WTC11 (cell line): ENCODE results near the gene MLYCD. TPM values are rescaled to one million over a fixed set of nuclear protein-coding genes. Genes with fewer than 3 reads are reported as not detected.
"Not testable (repeated sequence)": the region's sequence is repeated elsewhere in the genome, so short reads cannot be mapped to it uniquely, and the experiment has no call there.

ENCODE experiments used
- ATAC-seq: fragments of 200-7000 bp; cut with Tn5 transposase; 2 replicates; pipeline ENCODE4 v1.10.0; 2021; ENCODE audit warnings: mild to moderate bottlenecking, moderate library complexity
- CTCF ChIA-PET: fragments of 300-600 bp; sonication (Branson Sonifier 250); formaldehyde crosslinking; loops from one replicate; lab custom pipeline; 2021; ENCODE audit warnings: antibody characterized with exemption; lab: Charles Lee
- POLR2A ChIA-PET: fragments of 350-600 bp; sonication (Branson Sonifier 250); formaldehyde crosslinking; loops from one replicate; lab custom pipeline; 2021; ENCODE audit warnings: antibody characterized with exemption; lab: Charles Lee
- DNase-seq: peaks from one replicate; pipeline ENCODE4 v3.0.0; 2021; ENCODE audit warnings: low spot score
- H3K27ac Mint-ChIP-seq: 2 replicates; pipeline ENCODE4 v1.8.0; 2021; ENCODE audit warnings: mixed read lengths
- H3K27me3 Mint-ChIP-seq: 2 replicates; pipeline ENCODE4 v1.8.0; 2021; ENCODE audit warnings: low read depth, mild to moderate bottlenecking, moderate library complexity, mixed read lengths
- H3K36me3 Mint-ChIP-seq: 2 replicates; pipeline ENCODE4 v1.8.0; 2021; ENCODE audit warnings: mixed read lengths
- H3K4me1 Mint-ChIP-seq: 2 replicates; pipeline ENCODE4 v1.8.0; 2022; ENCODE audit warnings: mixed read lengths
- H3K4me3 Mint-ChIP-seq: 2 replicates; pipeline ENCODE4 v1.8.0; 2021; ENCODE audit warnings: mild to moderate bottlenecking, moderate library complexity, mixed read lengths
- H3K9me3 Mint-ChIP-seq: 2 replicates; pipeline ENCODE4 v1.8.0; 2021; ENCODE audit warnings: mixed read lengths
- EMX1 ChIP-seq: fragments of 250-450 bp; sonication (Bioruptor Pico); IDR thresholded peaks from 2 replicates; pipeline ENCODE4 v1.8.0; 2021; ENCODE audit warnings: mild to moderate bottlenecking
- FOXK1 ChIP-seq: sonication (generic); formaldehyde crosslinking; IDR thresholded peaks from 2 replicates; pipeline ENCODE4 v1.8.0; 2022; ENCODE audit warnings: mild to moderate bottlenecking, moderate library complexity, missing genetic modification reagents
- GRHL2 ChIP-seq: fragments of 250-450 bp; sonication (Bioruptor Pico); IDR thresholded peaks from 2 replicates; pipeline ENCODE4 v1.8.0; 2022; ENCODE audit warnings: mild to moderate bottlenecking, moderate library complexity; ENCODE audit not compliant: insufficient replicate concordance, severe bottlenecking
- JAZF1 ChIP-seq: fragments of 250-450 bp; sonication (Bioruptor Pico); IDR thresholded peaks from 2 replicates; pipeline ENCODE4 v1.9.0; 2021; ENCODE audit warnings: moderate library complexity, mild to moderate bottlenecking, inconsistent platforms
- NFE2L1 ChIP-seq: sonication (generic); formaldehyde crosslinking; IDR thresholded peaks from 2 replicates; pipeline ENCODE4 v1.8.1; 2023; ENCODE audit warnings: missing genetic modification reagents
- TEAD1 ChIP-seq: sonication (generic); formaldehyde crosslinking; IDR thresholded peaks from 2 replicates; pipeline ENCODE4 v1.8.0; 2022; ENCODE audit warnings: mild to moderate bottlenecking, missing genetic modification reagents
- TP53 ChIP-seq: sonication (generic); formaldehyde crosslinking; IDR thresholded peaks from 2 replicates; pipeline ENCODE4 v1.8.1; 2023; ENCODE audit warnings: mild to moderate bottlenecking, missing genetic modification reagents
- ZNF232 ChIP-seq: sonication (generic); formaldehyde crosslinking; IDR thresholded peaks from 2 replicates; pipeline ENCODE4 v1.8.0; 2022; ENCODE audit warnings: mild to moderate bottlenecking, missing genetic modification reagents
- ZNF416 ChIP-seq: fragments of 250-450 bp; sonication (Bioruptor Pico); IDR thresholded peaks from 2 replicates; pipeline ENCODE4 v1.9.0; 2021; ENCODE audit warnings: mild to moderate bottlenecking, inconsistent platforms
- ZNF423 ChIP-seq: fragments of 250-450 bp; sonication (Bioruptor Pico); IDR thresholded peaks from 2 replicates; pipeline ENCODE4 v2.1.2; 2022; ENCODE audit warnings: mild to moderate bottlenecking, moderate library complexity
- total RNA-seq: library from RNA; stranded (reverse); gene quantifications from 3 replicates; pipeline ENCODE4 v1.2.3, GENCODE V29; 2021
- TF ChIP-seq, protein P1 (sequence below): sonication (generic); formaldehyde crosslinking; IDR thresholded peaks from 2 replicates; pipeline ENCODE4 v1.8.1; 2023; ENCODE audit warnings: mild to moderate bottlenecking, missing genetic modification reagents
- TF ChIP-seq, protein P2 (sequence below): sonication (generic); formaldehyde crosslinking; IDR thresholded peaks from 2 replicates; pipeline ENCODE4 v1.8.1; 2023; ENCODE audit warnings: mild to moderate bottlenecking, missing genetic modification reagents
- TF ChIP-seq, protein P3 (sequence below): sonication (generic); formaldehyde crosslinking; IDR thresholded peaks from 2 replicates; pipeline ENCODE4 v1.8.1; 2023; ENCODE audit warnings: mild to moderate bottlenecking, missing genetic modification reagents, borderline replicate concordance

Gene MLYCD
- total RNA-seq, 1 experiment from 2014 or later, result 6.3 TPM

DNA sequence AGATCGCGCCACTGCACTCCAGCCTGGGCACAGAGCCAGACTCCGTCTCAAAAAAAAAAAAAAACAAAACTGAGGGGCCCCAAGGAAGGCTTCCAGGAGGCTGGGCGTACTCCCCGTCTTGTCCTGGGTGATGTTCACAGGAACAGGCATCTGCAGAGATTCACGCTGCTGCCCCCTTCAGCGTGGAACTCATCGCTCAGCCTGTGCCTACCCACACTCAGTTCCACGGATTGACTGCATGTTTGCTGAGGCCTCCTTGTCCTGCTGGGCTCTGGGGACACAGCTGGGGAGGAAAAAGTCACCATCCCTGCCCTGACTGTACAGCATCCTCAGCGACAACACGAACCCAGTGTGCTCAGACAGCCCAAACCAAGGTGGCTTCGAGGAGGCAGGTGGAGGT, 41.2 kb downstream of the MLYCD start:
- H3K4me1 Mint-ChIP-seq, result peaks cover 7% of the 10 kb centered on the region; the same call in 1 of the 2 replicates
- TF ChIP-seq, protein P1, sequence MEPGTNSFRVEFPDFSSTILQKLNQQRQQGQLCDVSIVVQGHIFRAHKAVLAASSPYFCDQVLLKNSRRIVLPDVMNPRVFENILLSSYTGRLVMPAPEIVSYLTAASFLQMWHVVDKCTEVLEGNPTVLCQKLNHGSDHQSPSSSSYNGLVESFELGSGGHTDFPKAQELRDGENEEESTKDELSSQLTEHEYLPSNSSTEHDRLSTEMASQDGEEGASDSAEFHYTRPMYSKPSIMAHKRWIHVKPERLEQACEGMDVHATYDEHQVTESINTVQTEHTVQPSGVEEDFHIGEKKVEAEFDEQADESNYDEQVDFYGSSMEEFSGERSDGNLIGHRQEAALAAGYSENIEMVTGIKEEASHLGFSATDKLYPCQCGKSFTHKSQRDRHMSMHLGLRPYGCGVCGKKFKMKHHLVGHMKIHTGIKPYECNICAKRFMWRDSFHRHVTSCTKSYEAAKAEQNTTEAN, result no peak
- TF ChIP-seq JAZF1 (no peak), ZNF416 (CRISPR knock-in tag) (no peak), ZNF232 (no peak), ZNF423 (CRISPR knock-in tag) (no peak), FOXK1 (CRISPR knock-in tag) (no peak)
- TF ChIP-seq, protein P2, sequence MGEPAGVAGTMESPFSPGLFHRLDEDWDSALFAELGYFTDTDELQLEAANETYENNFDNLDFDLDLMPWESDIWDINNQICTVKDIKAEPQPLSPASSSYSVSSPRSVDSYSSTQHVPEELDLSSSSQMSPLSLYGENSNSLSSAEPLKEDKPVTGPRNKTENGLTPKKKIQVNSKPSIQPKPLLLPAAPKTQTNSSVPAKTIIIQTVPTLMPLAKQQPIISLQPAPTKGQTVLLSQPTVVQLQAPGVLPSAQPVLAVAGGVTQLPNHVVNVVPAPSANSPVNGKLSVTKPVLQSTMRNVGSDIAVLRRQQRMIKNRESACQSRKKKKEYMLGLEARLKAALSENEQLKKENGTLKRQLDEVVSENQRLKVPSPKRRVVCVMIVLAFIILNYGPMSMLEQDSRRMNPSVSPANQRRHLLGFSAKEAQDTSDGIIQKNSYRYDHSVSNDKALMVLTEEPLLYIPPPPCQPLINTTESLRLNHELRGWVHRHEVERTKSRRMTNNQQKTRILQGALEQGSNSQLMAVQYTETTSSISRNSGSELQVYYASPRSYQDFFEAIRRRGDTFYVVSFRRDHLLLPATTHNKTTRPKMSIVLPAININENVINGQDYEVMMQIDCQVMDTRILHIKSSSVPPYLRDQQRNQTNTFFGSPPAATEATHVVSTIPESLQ, result no peak
- TF ChIP-seq, protein P3, sequence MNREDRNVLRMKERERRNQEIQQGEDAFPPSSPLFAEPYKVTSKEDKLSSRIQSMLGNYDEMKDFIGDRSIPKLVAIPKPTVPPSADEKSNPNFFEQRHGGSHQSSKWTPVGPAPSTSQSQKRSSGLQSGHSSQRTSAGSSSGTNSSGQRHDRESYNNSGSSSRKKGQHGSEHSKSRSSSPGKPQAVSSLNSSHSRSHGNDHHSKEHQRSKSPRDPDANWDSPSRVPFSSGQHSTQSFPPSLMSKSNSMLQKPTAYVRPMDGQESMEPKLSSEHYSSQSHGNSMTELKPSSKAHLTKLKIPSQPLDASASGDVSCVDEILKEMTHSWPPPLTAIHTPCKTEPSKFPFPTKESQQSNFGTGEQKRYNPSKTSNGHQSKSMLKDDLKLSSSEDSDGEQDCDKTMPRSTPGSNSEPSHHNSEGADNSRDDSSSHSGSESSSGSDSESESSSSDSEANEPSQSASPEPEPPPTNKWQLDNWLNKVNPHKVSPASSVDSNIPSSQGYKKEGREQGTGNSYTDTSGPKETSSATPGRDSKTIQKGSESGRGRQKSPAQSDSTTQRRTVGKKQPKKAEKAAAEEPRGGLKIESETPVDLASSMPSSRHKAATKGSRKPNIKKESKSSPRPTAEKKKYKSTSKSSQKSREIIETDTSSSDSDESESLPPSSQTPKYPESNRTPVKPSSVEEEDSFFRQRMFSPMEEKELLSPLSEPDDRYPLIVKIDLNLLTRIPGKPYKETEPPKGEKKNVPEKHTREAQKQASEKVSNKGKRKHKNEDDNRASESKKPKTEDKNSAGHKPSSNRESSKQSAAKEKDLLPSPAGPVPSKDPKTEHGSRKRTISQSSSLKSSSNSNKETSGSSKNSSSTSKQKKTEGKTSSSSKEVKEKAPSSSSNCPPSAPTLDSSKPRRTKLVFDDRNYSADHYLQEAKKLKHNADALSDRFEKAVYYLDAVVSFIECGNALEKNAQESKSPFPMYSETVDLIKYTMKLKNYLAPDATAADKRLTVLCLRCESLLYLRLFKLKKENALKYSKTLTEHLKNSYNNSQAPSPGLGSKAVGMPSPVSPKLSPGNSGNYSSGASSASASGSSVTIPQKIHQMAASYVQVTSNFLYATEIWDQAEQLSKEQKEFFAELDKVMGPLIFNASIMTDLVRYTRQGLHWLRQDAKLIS (CRISPR knock-in tag), result no peak
- TF ChIP-seq, all 79 proteins: peak for 0
- no peak overlapping the region for H3K4me3 Mint-ChIP-seq
- ATAC-seq (peak; percentile 23; the same call in 1 of the 2 replicates), DNase-seq (no peak)
- H3K36me3 Mint-ChIP-seq, result no peaks in the 10 kb centered on the region
- no peaks in the 10 kb centered on the region for H3K9me3 Mint-ChIP-seq
- ChIA-PET CTCF (interaction anchor here (0.7 to 1.4 kb wide), 3 partner anchors 8 to 14 kb away, joined by 3 to 7 read pairs (median 4); no protein-coding TSS in a partner anchor), POLR2A (no interaction called here)
- H3K27me3 Mint-ChIP-seq, result no peaks in the 10 kb centered on the region; the same call in 1 of the 2 replicates
- H3K27ac Mint-ChIP-seq, result no peak overlapping the region

DNA sequence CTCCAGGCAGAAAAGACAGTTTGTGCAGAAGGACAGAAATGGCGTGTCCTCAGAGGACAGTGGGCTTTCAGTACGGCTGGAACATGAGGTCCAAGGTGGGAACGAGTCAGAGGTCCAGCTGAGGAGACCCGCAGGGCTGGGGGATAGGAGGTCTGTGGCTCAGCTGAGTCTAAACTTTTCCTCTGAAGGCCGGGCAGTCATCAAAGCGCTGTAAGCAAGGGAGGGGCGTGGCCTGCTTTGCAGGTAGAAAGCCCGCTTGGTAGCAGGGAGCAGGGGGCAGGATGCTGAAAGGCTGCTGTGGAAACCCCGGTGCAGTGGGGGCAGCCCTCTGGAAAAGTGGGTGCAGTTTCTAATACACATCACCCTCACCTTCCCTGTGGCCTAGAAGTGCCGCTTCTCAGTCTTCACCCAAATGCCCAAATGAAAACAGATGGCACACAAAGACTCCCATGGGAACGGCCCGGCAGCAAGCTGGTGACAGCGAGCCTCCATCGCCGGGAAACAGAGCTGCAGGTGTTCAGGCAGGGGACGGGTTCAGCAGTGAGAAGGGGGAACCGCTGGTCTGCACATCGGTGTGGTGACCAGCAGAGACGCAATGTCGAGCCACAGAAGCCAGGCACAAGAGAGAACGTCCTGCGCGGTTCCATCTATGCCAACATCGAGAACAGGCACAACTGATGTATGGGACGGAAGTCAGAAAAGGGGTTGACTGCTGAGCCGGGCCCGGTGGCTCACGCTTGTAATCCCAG, 41.9 kb downstream of the MLYCD start:
- TF ChIP-seq EMX1 (CRISPR knock-in tag) (no peak), TP53 (CRISPR knock-in tag) (no peak), NFE2L1 (0 out of 2 replicates have a peak, but pooled peaks have one; percentile 14)
- DNase-seq, result no peak
- Mint-ChIP-seq H3K9me3 (no peaks in the 10 kb centered on the region), H3K4me3 (no peak overlapping the region), H3K36me3 (no peaks in the 10 kb centered on the region), H3K27me3 (no peaks in the 10 kb centered on the region; the same call in 1 of the 2 replicates), H3K4me1 (peaks cover 7% of the 10 kb centered on the region; the same call in 1 of the 2 replicates), H3K27ac (peak overlapping the region; percentile 80)
- POLR2A ChIA-PET, result no interaction called here
- ATAC-seq, result peak; percentile 51
- CTCF ChIA-PET, result interaction anchor here (1.4 kb wide), 1 partner anchor 13 kb away, joined by 7 read pairs; no protein-coding TSS in a partner anchor

DNA sequence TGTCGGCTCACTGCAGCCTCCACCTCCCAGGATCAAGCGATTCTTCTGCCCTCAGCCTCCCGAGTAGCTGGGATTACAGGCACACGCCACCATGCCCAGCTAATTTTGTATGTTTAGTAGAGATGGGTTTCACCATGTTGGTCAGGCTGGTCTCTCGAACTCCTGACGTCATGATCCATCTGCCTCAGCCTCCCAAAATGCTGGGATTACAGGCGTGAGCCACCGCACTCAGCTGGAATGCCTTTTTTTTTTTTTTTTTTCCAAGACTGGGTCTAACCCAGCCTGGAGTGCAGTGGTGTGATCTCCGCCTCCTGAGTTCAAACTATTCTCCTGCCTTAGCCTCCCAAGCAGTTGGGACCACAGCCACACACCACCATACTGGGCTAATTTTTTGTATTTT, 42.6 kb downstream of the MLYCD start:
- H3K27me3 Mint-ChIP-seq, ATAC-seq: not testable (repeated sequence)

DNA sequence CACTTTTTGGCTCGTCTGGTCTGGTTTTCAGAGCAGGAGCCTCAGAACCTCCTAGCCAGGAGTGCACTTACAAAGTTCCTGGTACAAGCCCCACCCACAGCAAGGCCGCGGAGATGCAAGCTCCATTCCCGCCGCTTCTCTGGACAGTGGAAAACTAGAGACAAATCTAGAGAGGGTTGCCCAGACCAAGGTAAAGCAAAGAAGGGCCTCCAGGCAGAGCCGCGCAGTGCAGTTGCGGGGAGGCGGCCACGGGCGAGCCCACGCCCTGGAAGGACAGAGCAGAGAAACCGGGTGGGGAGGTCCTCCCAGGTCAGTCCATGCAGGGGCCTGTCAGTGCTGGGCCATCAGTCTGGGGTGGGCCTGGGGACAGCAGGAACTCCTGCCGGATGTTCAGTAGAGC, 43.2 kb downstream of the MLYCD start:
- Mint-ChIP-seq H3K9me3 (no peaks in the 10 kb centered on the region), H3K4me1 (peaks cover 7% of the 10 kb centered on the region; the same call in 1 of the 2 replicates), H3K4me3 (no peak overlapping the region), H3K27me3 (no peaks in the 10 kb centered on the region; the same call in 1 of the 2 replicates), H3K36me3 (no peaks in the 10 kb centered on the region), H3K27ac (no peak overlapping the region)
- POLR2A ChIA-PET, result no interaction called here
- TF ChIP-seq EMX1 (CRISPR knock-in tag) (no peak), GRHL2 (CRISPR knock-in tag) (no peak), TEAD1 (CRISPR knock-in tag) (no peak), ZNF232 (no peak)
- ATAC-seq (no peak), DNase-seq (no peak)
- CTCF ChIA-PET, result no interaction called here

More for the DNA sequence above, 42.6 kb downstream of the MLYCD start:
- H3K4me3 Mint-ChIP-seq, DNase-seq, H3K4me1 Mint-ChIP-seq, H3K9me3 Mint-ChIP-seq, POLR2A ChIA-PET, H3K27ac Mint-ChIP-seq, H3K36me3 Mint-ChIP-seq: not testable (repeated sequence)
- CTCF ChIA-PET, result interaction anchor here (1.4 kb wide), 1 partner anchor 12 kb away, joined by 7 read pairs; no protein-coding TSS in a partner anchor
